Measurements from ENCODE around the gene PPFIA1. TPM values are rescaled to one million over a fixed set of nuclear protein-coding genes. Genes with fewer than 3 reads are reported as not detected.

The PPFIA1 gene
- polyA plus RNA-seq, 2 donors = 13.0 to 14.8 TPM

GRCh38 chr11:70419307-70420007, 149.0 kb downstream of the PPFIA1 start:
- WGBS, 2 donors = 92% methylated on average over 17 of the region's 17 CpGs
- H3K27me3 ChIP-seq (ENCODE audit: control insufficient read depth in 1 of 2, insufficient read depth in 2 of 2, low read length in 2 of 2) = no peaks in the 10 kb centered on the region
- no peak overlapping the region for H3K27ac ChIP-seq (ENCODE audit: low read depth in 2 of 2, low read length in 1 of 2)
- peaks cover 0 to 3% of the 10 kb centered on the region in 2 donors for H3K4me1 ChIP-seq (ENCODE audit: control insufficient read depth in 2 of 2, insufficient read depth in 2 of 2, low read length in 1 of 2)
- H3K4me3 ChIP-seq (ENCODE audit: low read depth in 1 of 2, low read length in 2 of 2) = no peak overlapping the region
- no peaks in the 10 kb centered on the region for H3K9me3 ChIP-seq (ENCODE audit: control insufficient read depth in 2 of 2, insufficient read depth in 1 of 2, low read depth in 1 of 2, low read length in 1 of 2)
- peaks cover 32 to 72% of the 10 kb centered on the region in 2 donors for H3K36me3 ChIP-seq (ENCODE audit: control insufficient read depth in 2 of 2, insufficient read depth in 2 of 2, low read length in 1 of 2)

DNA sequence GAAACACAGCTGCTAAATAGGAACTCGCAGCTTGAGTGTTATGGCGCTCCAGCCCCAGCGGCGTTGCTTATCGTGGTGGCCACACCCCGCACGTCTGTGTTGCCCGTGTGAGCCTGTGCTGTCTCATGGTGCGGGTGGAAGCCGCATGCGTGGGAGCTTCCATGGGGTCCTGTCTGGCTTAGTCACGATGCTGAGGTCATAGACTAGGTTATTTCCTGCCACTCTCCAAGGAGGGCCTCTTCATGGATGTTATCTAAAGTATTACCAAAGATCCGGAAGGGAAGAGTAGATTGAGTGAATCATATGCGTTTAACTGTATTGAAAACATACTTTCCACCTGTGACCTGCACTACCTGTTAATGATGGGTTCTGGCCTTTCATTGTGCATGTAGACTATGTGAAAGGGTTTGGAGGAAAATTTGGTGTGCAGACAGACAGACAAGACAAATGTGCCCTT, 149.5 kb downstream of the PPFIA1 start:
- Histone ChIP-seq H3K9me3 (ENCODE audit: control insufficient read depth in 2 of 2, insufficient read depth in 1 of 2, low read depth in 1 of 2, low read length in 1 of 2) (no peaks in the 10 kb centered on the region), H3K27ac (ENCODE audit: low read depth in 2 of 2, low read length in 1 of 2) (no peak overlapping the region), H3K4me3 (ENCODE audit: low read depth in 1 of 2, low read length in 2 of 2) (no peak overlapping the region), H3K36me3 (ENCODE audit: control insufficient read depth in 2 of 2, insufficient read depth in 2 of 2, low read length in 1 of 2) (peaks cover 29 to 71% of the 10 kb centered on the region in 2 donors), H3K27me3 (ENCODE audit: control insufficient read depth in 1 of 2, insufficient read depth in 2 of 2, low read length in 2 of 2) (no peaks in the 10 kb centered on the region), H3K4me1 (ENCODE audit: control insufficient read depth in 2 of 2, insufficient read depth in 2 of 2, low read length in 1 of 2) (peaks cover 0 to 3% of the 10 kb centered on the region in 2 donors)
- 89 to 93% methylated on average over 14 of the region's 14 CpGs for WGBS, 2 donors

GRCh38 chr11:70420496-70420895, 150.0 kb downstream of the PPFIA1 start:
- Histone ChIP-seq H3K4me1 (ENCODE audit: control insufficient read depth in 2 of 2, insufficient read depth in 2 of 2, low read length in 1 of 2) (peaks cover 0 to 3% of the 10 kb centered on the region in 2 donors), H3K36me3 (ENCODE audit: control insufficient read depth in 2 of 2, insufficient read depth in 2 of 2, low read length in 1 of 2) (peaks cover 32 to 72% of the 10 kb centered on the region in 2 donors), H3K9me3 (ENCODE audit: control insufficient read depth in 2 of 2, insufficient read depth in 1 of 2, low read depth in 1 of 2, low read length in 1 of 2) (no peaks in the 10 kb centered on the region), H3K27ac (ENCODE audit: low read depth in 2 of 2, low read length in 1 of 2) (no peak overlapping the region), H3K27me3 (ENCODE audit: control insufficient read depth in 1 of 2, insufficient read depth in 2 of 2, low read length in 2 of 2) (no peaks in the 10 kb centered on the region), H3K4me3 (ENCODE audit: low read depth in 1 of 2, low read length in 2 of 2) (no peak overlapping the region)
- 88 to 89% methylated on average over 9 of the region's 9 CpGs for WGBS, 2 donors

GRCh38 chr11:70421123-70421522, 150.6 kb downstream of the PPFIA1 start:
- 82 to 85% methylated on average over 13 of the region's 13 CpGs for WGBS, 2 donors
- Histone ChIP-seq H3K27ac (ENCODE audit: low read depth in 2 of 2, low read length in 1 of 2) (no peak overlapping the region), H3K4me3 (ENCODE audit: low read depth in 1 of 2, low read length in 2 of 2) (no peak overlapping the region), H3K9me3 (ENCODE audit: control insufficient read depth in 2 of 2, insufficient read depth in 1 of 2, low read depth in 1 of 2, low read length in 1 of 2) (no peaks in the 10 kb centered on the region), H3K4me1 (ENCODE audit: control insufficient read depth in 2 of 2, insufficient read depth in 2 of 2, low read length in 1 of 2) (peaks cover 0 to 3% of the 10 kb centered on the region in 2 donors), H3K36me3 (ENCODE audit: control insufficient read depth in 2 of 2, insufficient read depth in 2 of 2, low read length in 1 of 2) (peaks cover 29 to 72% of the 10 kb centered on the region in 2 donors), H3K27me3 (ENCODE audit: control insufficient read depth in 1 of 2, insufficient read depth in 2 of 2, low read length in 2 of 2) (no peaks in the 10 kb centered on the region)

- Histone ChIP-seq H3K4me1 (ENCODE audit: control insufficient read depth in 2 of 2, insufficient read depth in 2 of 2, low read length in 1 of 2) (peaks cover 0 to 3% of the 10 kb centered on the region in 2 donors), H3K27ac (ENCODE audit: low read depth in 2 of 2, low read length in 1 of 2) (no peak overlapping the region), H3K4me3 (ENCODE audit: low read depth in 1 of 2, low read length in 2 of 2) (no peak overlapping the region), H3K9me3 (ENCODE audit: control insufficient read depth in 2 of 2, insufficient read depth in 1 of 2, low read depth in 1 of 2, low read length in 1 of 2) (no peaks in the 10 kb centered on the region), H3K27me3 (ENCODE audit: control insufficient read depth in 1 of 2, insufficient read depth in 2 of 2, low read length in 2 of 2) (no peaks in the 10 kb centered on the region), H3K36me3 (ENCODE audit: control insufficient read depth in 2 of 2, insufficient read depth in 2 of 2, low read length in 1 of 2) (peaks cover 25 to 66% of the 10 kb centered on the region in 2 donors)
- 86 to 92% methylated on average over 35 of the region's 35 CpGs for WGBS, 2 donors
Measured at GRCh38 chr11:70422692-70423522, 152.4 kb downstream of the PPFIA1 start.

- Histone ChIP-seq H3K27ac (ENCODE audit: low read depth in 2 of 2, low read length in 1 of 2) (no peak overlapping the region), H3K4me3 (ENCODE audit: low read depth in 1 of 2, low read length in 2 of 2) (no peak overlapping the region), H3K27me3 (ENCODE audit: control insufficient read depth in 1 of 2, insufficient read depth in 2 of 2, low read length in 2 of 2) (no peaks in the 10 kb centered on the region), H3K36me3 (ENCODE audit: control insufficient read depth in 2 of 2, insufficient read depth in 2 of 2, low read length in 1 of 2) (peaks cover 25 to 64% of the 10 kb centered on the region in 2 donors), H3K4me1 (ENCODE audit: control insufficient read depth in 2 of 2, insufficient read depth in 2 of 2, low read length in 1 of 2) (peaks cover 0 to 3% of the 10 kb centered on the region in 2 donors), H3K9me3 (ENCODE audit: control insufficient read depth in 2 of 2, insufficient read depth in 1 of 2, low read depth in 1 of 2, low read length in 1 of 2) (no peaks in the 10 kb centered on the region)
- WGBS, 2 donors = 86 to 87% methylated on average over 34 of the region's 34 CpGs
Measured at GRCh38 chr11:70423523-70424505, 153.3 kb downstream of the PPFIA1 start.

- Histone ChIP-seq H3K36me3 (ENCODE audit: control insufficient read depth in 2 of 2, insufficient read depth in 2 of 2, low read length in 1 of 2) (peaks cover 25 to 72% of the 10 kb centered on the region in 2 donors), H3K27ac (ENCODE audit: low read depth in 2 of 2, low read length in 1 of 2) (no peak overlapping the region), H3K4me3 (ENCODE audit: low read depth in 1 of 2, low read length in 2 of 2) (no peak overlapping the region), H3K27me3 (ENCODE audit: control insufficient read depth in 1 of 2, insufficient read depth in 2 of 2, low read length in 2 of 2) (no peaks in the 10 kb centered on the region), H3K4me1 (ENCODE audit: control insufficient read depth in 2 of 2, insufficient read depth in 2 of 2, low read length in 1 of 2) (peaks cover 0 to 3% of the 10 kb centered on the region in 2 donors), H3K9me3 (ENCODE audit: control insufficient read depth in 2 of 2, insufficient read depth in 1 of 2, low read depth in 1 of 2, low read length in 1 of 2) (no peaks in the 10 kb centered on the region)
- 88 to 90% methylated on average over 14 of the region's 14 CpGs for WGBS, 2 donors
Measured at GRCh38 chr11:70424765-70425344, 154.4 kb downstream of the PPFIA1 start.

- no peaks in the 10 kb centered on the region for H3K27me3 ChIP-seq (ENCODE audit: control insufficient read depth in 1 of 2, insufficient read depth in 2 of 2, low read length in 2 of 2)
- H3K4me1 ChIP-seq (ENCODE audit: control insufficient read depth in 2 of 2, insufficient read depth in 2 of 2, low read length in 1 of 2) = peaks cover 0 to 3% of the 10 kb centered on the region in 2 donors
- H3K27ac ChIP-seq (ENCODE audit: low read depth in 2 of 2, low read length in 1 of 2) = no peak overlapping the region
- H3K9me3 ChIP-seq (ENCODE audit: control insufficient read depth in 2 of 2, insufficient read depth in 1 of 2, low read depth in 1 of 2, low read length in 1 of 2) = no peaks in the 10 kb centered on the region
- WGBS, 2 donors = 88 to 95% methylated on average over 11 of the region's 11 CpGs
- H3K36me3 ChIP-seq (ENCODE audit: control insufficient read depth in 2 of 2, insufficient read depth in 2 of 2, low read length in 1 of 2) = peaks cover 21 to 73% of the 10 kb centered on the region in 2 donors
- no peak overlapping the region for H3K4me3 ChIP-seq (ENCODE audit: low read depth in 1 of 2, low read length in 2 of 2)
Measured at GRCh38 chr11:70427436-70427835, 156.9 kb downstream of the PPFIA1 start.
